HUES48 (cell line): ENCODE results near the gene TENM4.

Experiments used
- H3K27ac ChIP-seq: one replicate; pipeline ENCODE4 v1.7.0; 2013; ENCODE audit warnings: low read depth, low read length, inconsistent platforms
- H3K27me3 ChIP-seq: 2 replicates; pipeline ENCODE4 v1.6.1; 2013; ENCODE audit warnings: mild to moderate bottlenecking, low read length; ENCODE audit not compliant: control insufficient read depth, insufficient read depth
- H3K36me3 ChIP-seq: 2 replicates; pipeline ENCODE4 v1.6.1; 2013; ENCODE audit warnings: low read length; ENCODE audit not compliant: control insufficient read depth, insufficient read depth
- H3K4me1 ChIP-seq: 2 replicates; pipeline ENCODE4 v1.6.1; 2013; ENCODE audit warnings: mild to moderate bottlenecking, low read length; ENCODE audit not compliant: control insufficient read depth, insufficient read depth
- H3K4me3 ChIP-seq: 2 replicates; pipeline ENCODE4 v1.5.1; 2013; ENCODE audit warnings: mild to moderate bottlenecking, low read depth, low read length
- H3K9ac ChIP-seq: 2 replicates; pipeline ENCODE4 v1.6.1; 2013; ENCODE audit warnings: mild to moderate bottlenecking, low read depth, low read length, moderate library complexity
- H3K9me3 ChIP-seq: 2 replicates; pipeline ENCODE4 v1.6.1; 2013; ENCODE audit warnings: low read length; ENCODE audit not compliant: control insufficient read depth, insufficient read depth

Gene TENM4

DNA sequence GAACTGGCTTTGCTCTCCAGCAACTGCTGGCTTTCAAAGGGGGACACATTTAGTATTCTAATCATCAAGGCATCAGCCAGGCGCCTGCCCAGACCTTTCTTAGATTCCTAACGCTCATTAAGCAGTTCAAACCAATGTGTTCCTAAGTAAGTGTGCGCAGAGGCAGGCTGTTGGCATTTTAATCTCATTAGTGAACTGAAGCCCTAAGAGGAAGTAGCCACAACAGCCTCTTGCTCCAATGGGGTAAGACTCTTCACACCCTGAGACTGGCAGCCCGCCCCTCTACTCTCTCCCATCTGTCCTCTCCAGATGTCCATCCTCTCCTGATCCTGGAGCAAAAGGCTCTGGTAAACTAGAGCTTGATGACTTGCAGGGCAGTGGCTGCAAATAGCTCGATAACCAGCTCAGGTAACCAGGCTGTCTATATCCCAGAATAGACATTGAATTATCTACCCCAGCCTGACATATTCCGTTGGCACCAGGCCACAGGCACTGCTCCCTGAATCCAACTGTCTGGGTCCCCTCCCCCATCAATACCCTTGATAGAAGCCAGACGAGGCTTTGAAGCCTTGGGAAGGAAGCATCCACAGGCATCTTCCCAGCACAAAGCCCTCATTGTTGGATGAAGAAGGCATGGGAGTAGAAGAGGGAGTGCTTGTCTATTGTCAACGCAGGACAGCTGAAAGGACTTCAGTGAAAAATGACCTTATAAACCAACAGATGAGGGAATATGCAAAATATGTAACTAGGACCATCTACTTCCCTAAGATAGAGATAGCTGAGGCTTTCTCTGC, 321.1 kb downstream of the TENM4 start:
- H3K9ac ChIP-seq, result no peak overlapping the region
- no peaks in the 10 kb centered on the region for H3K36me3 ChIP-seq
- peak overlapping the region; percentile 20 for H3K27ac ChIP-seq
- H3K4me3 ChIP-seq, result no peak overlapping the region
- no peaks in the 10 kb centered on the region for H3K4me1 ChIP-seq
- no peaks in the 10 kb centered on the region for H3K9me3 ChIP-seq
- no peaks in the 10 kb centered on the region for H3K27me3 ChIP-seq

- H3K4me1 ChIP-seq, result 0 out of 2 replicates have a peak, but pooled peaks cover 2% of the 10 kb centered on the region
- no peak overlapping the region for H3K27ac ChIP-seq
- no peak overlapping the region for H3K4me3 ChIP-seq
- H3K9me3 ChIP-seq, result no peaks in the 10 kb centered on the region
- no peaks in the 10 kb centered on the region for H3K36me3 ChIP-seq
- no peaks in the 10 kb centered on the region for H3K27me3 ChIP-seq
- no peak overlapping the region for H3K9ac ChIP-seq
Observed at GRCh38 chr11:79117488-79117887, 323.3 kb downstream of the TENM4 start.

- Histone ChIP-seq H3K27ac (no peak overlapping the region), H3K4me1 (0 out of 2 replicates have a peak, but pooled peaks cover 2% of the 10 kb centered on the region), H3K9me3 (no peaks in the 10 kb centered on the region), H3K4me3 (no peak overlapping the region), H3K36me3 (no peaks in the 10 kb centered on the region), H3K27me3 (no peaks in the 10 kb centered on the region), H3K9ac (no peak overlapping the region)
Observed at GRCh38 chr11:79116600-79116999, 324.2 kb downstream of the TENM4 start.

- Histone ChIP-seq H3K4me3 (no peak overlapping the region), H3K27ac (no peak overlapping the region), H3K9me3 (no peaks in the 10 kb centered on the region), H3K27me3 (no peaks in the 10 kb centered on the region), H3K9ac (no peak overlapping the region), H3K36me3 (no peaks in the 10 kb centered on the region), H3K4me1 (0 out of 2 replicates have a peak, but pooled peaks cover 11% of the 10 kb centered on the region)
Observed at GRCh38 chr11:79113054-79113690, 327.7 kb downstream of the TENM4 start.

- H3K9ac ChIP-seq, result no peak overlapping the region
- no peak overlapping the region for H3K27ac ChIP-seq
- no peak overlapping the region for H3K4me3 ChIP-seq
Observed at GRCh38 chr11:79110796-79111195, 330.0 kb downstream of the TENM4 start.

DNA sequence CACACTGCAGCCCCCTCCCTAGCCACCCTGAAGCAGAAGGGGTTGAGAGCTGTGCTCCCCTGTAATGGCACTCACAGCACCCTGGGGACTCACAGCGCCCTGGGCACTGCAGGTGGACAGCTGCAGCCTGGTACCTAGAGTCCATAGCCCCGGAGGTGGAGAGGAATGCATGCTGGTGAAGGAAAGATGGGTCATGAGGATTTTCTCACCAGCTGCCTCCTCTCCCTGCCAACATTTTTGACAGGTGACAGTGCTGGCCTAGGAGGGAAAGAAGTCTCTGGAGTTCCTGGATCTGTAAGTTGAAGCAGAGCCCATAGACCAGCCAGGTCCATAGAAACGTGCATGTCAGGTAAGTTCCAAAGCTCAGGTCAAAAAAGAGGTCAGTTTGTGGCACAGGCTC, 330.5 kb downstream of the TENM4 start:
- Histone ChIP-seq H3K4me1 (0 out of 2 replicates have a peak, but pooled peaks cover 11% of the 10 kb centered on the region), H3K9ac (no peak overlapping the region), H3K27me3 (no peaks in the 10 kb centered on the region), H3K36me3 (no peaks in the 10 kb centered on the region), H3K27ac (no peak overlapping the region), H3K9me3 (no peaks in the 10 kb centered on the region), H3K4me3 (no peak overlapping the region)

More at GRCh38 chr11:79110796-79111195, 330.0 kb downstream of the TENM4 start:
- no peaks in the 10 kb centered on the region for H3K9me3 ChIP-seq
- 0 out of 2 replicates have a peak, but pooled peaks cover 11% of the 10 kb centered on the region for H3K4me1 ChIP-seq
- no peaks in the 10 kb centered on the region for H3K36me3 ChIP-seq
- no peaks in the 10 kb centered on the region for H3K27me3 ChIP-seq

DNA sequence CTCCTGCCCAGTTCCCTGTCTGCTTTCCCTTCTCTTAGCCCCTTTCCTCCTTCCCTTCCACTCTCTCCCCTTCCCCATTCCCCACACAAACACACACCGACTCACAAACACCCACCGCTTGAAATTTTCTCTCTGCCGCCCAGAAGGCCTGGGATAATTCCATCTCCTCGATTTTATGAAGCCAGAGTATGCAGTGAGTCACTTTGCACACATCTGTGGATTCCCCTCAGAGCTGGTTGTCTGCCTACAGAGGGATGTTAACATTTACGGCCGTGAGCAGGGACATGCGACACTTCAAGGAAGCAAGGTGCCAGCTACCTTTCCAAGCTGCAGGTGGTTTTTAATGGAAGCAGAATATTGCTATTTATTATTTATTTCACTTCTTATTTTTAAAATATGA, 332.0 kb downstream of the TENM4 start:
- no peak overlapping the region for H3K27ac ChIP-seq
- 0 out of 2 replicates have a peak, but pooled peaks cover 11% of the 10 kb centered on the region for H3K4me1 ChIP-seq
- H3K9ac ChIP-seq, result no peak overlapping the region
- no peaks in the 10 kb centered on the region for H3K36me3 ChIP-seq
- no peaks in the 10 kb centered on the region for H3K9me3 ChIP-seq
- H3K27me3 ChIP-seq, result no peaks in the 10 kb centered on the region
- H3K4me3 ChIP-seq, result no peak overlapping the region

DNA sequence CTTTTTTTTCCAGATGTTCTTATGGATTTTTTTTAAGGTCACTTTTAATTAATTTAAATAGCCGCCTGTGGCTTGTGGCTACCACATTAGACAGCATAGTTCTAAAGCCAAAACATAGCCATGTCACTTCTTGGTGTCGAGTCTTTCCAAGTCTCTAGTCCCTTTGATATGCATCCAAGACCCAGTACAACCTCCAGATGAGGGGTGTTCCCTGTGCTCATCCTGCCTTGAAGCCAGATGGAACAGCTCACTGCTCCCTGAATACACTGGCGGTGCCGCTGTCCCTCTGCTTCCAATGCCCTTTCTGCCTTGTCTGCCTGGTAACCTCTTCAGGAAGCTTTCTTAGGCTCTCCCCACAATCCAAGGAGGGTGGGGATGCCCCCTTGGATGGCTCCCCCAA, 338.0 kb downstream of the TENM4 start:
- no peak overlapping the region for H3K27ac ChIP-seq
- H3K9me3 ChIP-seq, result no peaks in the 10 kb centered on the region
- no peaks in the 10 kb centered on the region for H3K27me3 ChIP-seq
- no peaks in the 10 kb centered on the region for H3K4me1 ChIP-seq
- H3K36me3 ChIP-seq, result no peaks in the 10 kb centered on the region
- no peak overlapping the region for H3K9ac ChIP-seq
- H3K4me3 ChIP-seq, result no peak overlapping the region

- H3K36me3 ChIP-seq, result no peaks in the 10 kb centered on the region
- no peak overlapping the region for H3K4me3 ChIP-seq
- no peak overlapping the region for H3K27ac ChIP-seq
- H3K4me1 ChIP-seq, result no peaks in the 10 kb centered on the region
- no peaks in the 10 kb centered on the region for H3K27me3 ChIP-seq
- no peak overlapping the region for H3K9ac ChIP-seq
- H3K9me3 ChIP-seq, result no peaks in the 10 kb centered on the region
Observed at GRCh38 chr11:79101656-79102055, 339.2 kb downstream of the TENM4 start.

- Histone ChIP-seq H3K27ac (no peak overlapping the region), H3K36me3 (no peaks in the 10 kb centered on the region), H3K4me3 (no peak overlapping the region), H3K9ac (no peak overlapping the region), H3K27me3 (no peaks in the 10 kb centered on the region), H3K9me3 (no peaks in the 10 kb centered on the region), H3K4me1 (no peaks in the 10 kb centered on the region)
Observed at GRCh38 chr11:79100093-79100910, 340.5 kb downstream of the TENM4 start.
